Liver (tissue), 9 donors: ENCODE results near the gene ALG12. TPM values are rescaled to one million over a fixed set of nuclear protein-coding genes. Genes with fewer than 3 reads are reported as not detected.

Experiments used
- DNase-seq: peaks from one replicate; pipeline ENCODE4 v3.0.0-alpha.2; 2017; ENCODE audit warnings: low spot score
- H3K27ac ChIP-seq, 2 donors: one replicate each; pipeline ENCODE4 v1.7.0; 2013; ENCODE audit warnings: inconsistent platforms in 2 of 2, low read length in 2 of 2, control low read depth in 1 of 2, low read depth in 1 of 2, mild to moderate bottlenecking in 1 of 2
- H3K27me3 ChIP-seq, 4 donors: one replicate each; pipeline versions ENCODE4 v1.6.1 to v1.7.0; 2013; ENCODE audit warnings: low read length in 3 of 4, inconsistent platforms in 1 of 4, mild to moderate bottlenecking in 1 of 4, moderate library complexity in 1 of 4; ENCODE audit not compliant: control insufficient read depth in 4 of 4, insufficient read depth in 4 of 4
- H3K36me3 ChIP-seq, 4 donors: one replicate each; pipeline versions ENCODE4 v1.6.1 to v1.7.0; 2013; ENCODE audit warnings: low read length in 3 of 4, mild to moderate bottlenecking in 3 of 4, low read depth in 1 of 4, moderate library complexity in 1 of 4; ENCODE audit not compliant: control insufficient read depth in 4 of 4, insufficient read depth in 3 of 4
- H3K4me1 ChIP-seq, 4 donors: one replicate each; pipeline versions ENCODE4 v1.6.1 to v1.7.0; 2013; ENCODE audit warnings: low read length in 3 of 4, mild to moderate bottlenecking in 3 of 4, moderate library complexity in 1 of 4; ENCODE audit not compliant: control insufficient read depth in 4 of 4, insufficient read depth in 4 of 4
- H3K4me3 ChIP-seq, 3 donors: one replicate each; pipeline versions ENCODE4 v1.6.1 to v1.7.0; 2013; ENCODE audit warnings: low read length in 3 of 3, control low read depth in 1 of 3, low read depth in 1 of 3, mild to moderate bottlenecking in 1 of 3
- H3K9ac ChIP-seq, 2 donors: one replicate each; pipeline ENCODE4 v1.7.0; 2013; ENCODE audit warnings: low read length in 2 of 2, mild to moderate bottlenecking in 2 of 2, moderate library complexity in 2 of 2, control low read depth in 1 of 2, low read depth in 1 of 2
- H3K9me3 ChIP-seq, 4 donors: one replicate each; pipeline versions ENCODE4 v1.6.1 to v1.7.0; 2013; ENCODE audit warnings: low read length in 3 of 4; ENCODE audit not compliant: control insufficient read depth in 4 of 4
- ATF3 ChIP-seq: IDR thresholded peaks from 2 replicates; pipeline ENCODE4 v1.6.1; 2016; ENCODE audit warnings: antibody characterized with exemption
- CTCF ChIP-seq: fragments of 150-350 bp; IDR thresholded peaks from 2 replicates; pipeline ENCODE4 v1.5.1; 2017; ENCODE audit warnings: improper control_type of control experiment, low read depth, low read length; ENCODE audit not compliant: missing input control
- EGR1 ChIP-seq, 2 donors: IDR thresholded peaks; 2 replicates each; pipeline ENCODE4 v1.6.1; 2016 to 2018; ENCODE audit warnings: antibody characterized with exemption in 2 of 2, low read depth in 2 of 2
- FOXA1 ChIP-seq: IDR thresholded peaks from 2 replicates; pipeline ENCODE4 v1.6.1; 2016; ENCODE audit warnings: antibody characterized with exemption
- FOXA2 ChIP-seq: IDR thresholded peaks from 2 replicates; pipeline ENCODE4 v1.6.1; 2016; ENCODE audit warnings: antibody characterized with exemption
- HNF4G ChIP-seq: IDR thresholded peaks from 2 replicates; pipeline ENCODE4 v1.6.1; 2016; ENCODE audit warnings: antibody characterized with exemption
- JUND ChIP-seq, 2 donors: IDR thresholded peaks; 2 replicates each; pipeline ENCODE4 v1.6.1; 2016; ENCODE audit warnings: antibody characterized with exemption in 2 of 2
- MAX ChIP-seq: IDR thresholded peaks from 2 replicates; pipeline ENCODE4 v1.6.1; 2016; ENCODE audit warnings: antibody characterized with exemption
- RAD21 ChIP-seq, 2 donors: IDR thresholded peaks; 2 replicates each; pipeline ENCODE4 v1.6.1; 2016; ENCODE audit warnings: antibody characterized with exemption in 2 of 2, mild to moderate bottlenecking in 2 of 2
- RXRA ChIP-seq, 2 donors: IDR thresholded peaks; 2 replicates each; pipeline ENCODE4 v1.6.1; 2017 to 2018; ENCODE audit warnings: antibody characterized with exemption in 2 of 2, mild to moderate bottlenecking in 1 of 2
- SP1 ChIP-seq: IDR thresholded peaks from 2 replicates; pipeline ENCODE4 v1.6.1; 2018; ENCODE audit warnings: antibody characterized with exemption, mild to moderate bottlenecking
- TAF1 ChIP-seq: conservative IDR thresholded peaks from 2 replicates; pipeline ENCODE4 v1.6.1; 2016; ENCODE audit warnings: antibody characterized with exemption, mild to moderate bottlenecking
- YY1 ChIP-seq: IDR thresholded peaks from 2 replicates; pipeline ENCODE4 v1.6.1; 2016; ENCODE audit warnings: antibody characterized with exemption, mild to moderate bottlenecking
- ZBTB33 ChIP-seq: IDR thresholded peaks from 2 replicates; pipeline ENCODE4 v1.6.1; 2016; ENCODE audit warnings: antibody characterized with exemption
- WGBS: extraction: QIAGEN DNeasy Blood & Tissue Kit; methylation state at CpG from one replicate; pipeline ENCODE4 v1.1.7; 2013; 5-methylcytosine and 5-hydroxymethylcytosine counted together
- polyA plus RNA-seq, 2 donors: library from polyadenylated mRNA; stranded (reverse) in 1 of 2; unstranded in 1 of 2; fragments of 200-250 nt in 1 of 2; fragments of >200 nt in 1 of 2; fragmentation: Nextera tagmentation in 1 of 2; extraction: Ambion mirVana in 1 of 2; gene quantifications; one replicate each; pipeline versions ENCODE4 v1.2.1 to v1.2.3, GENCODE V29; 2013 to 2015
- total RNA-seq, 2 donors: library from RNA; depleted of rRNA; stranded (reverse); fragments of >200 nt; gene quantifications; one replicate each; pipeline ENCODE4 v1.2.3, GENCODE V29; 2014
- donor health status: healthy.
- donor health status: healthy.
- donor health status: healthy.
- donor health status: healthy.
- donor health status: healthy.

Gene ALG12
- total and polyA plus RNA-seq, 4 donors = 10.4 to 20.2 (median 14.0) TPM

DNA sequence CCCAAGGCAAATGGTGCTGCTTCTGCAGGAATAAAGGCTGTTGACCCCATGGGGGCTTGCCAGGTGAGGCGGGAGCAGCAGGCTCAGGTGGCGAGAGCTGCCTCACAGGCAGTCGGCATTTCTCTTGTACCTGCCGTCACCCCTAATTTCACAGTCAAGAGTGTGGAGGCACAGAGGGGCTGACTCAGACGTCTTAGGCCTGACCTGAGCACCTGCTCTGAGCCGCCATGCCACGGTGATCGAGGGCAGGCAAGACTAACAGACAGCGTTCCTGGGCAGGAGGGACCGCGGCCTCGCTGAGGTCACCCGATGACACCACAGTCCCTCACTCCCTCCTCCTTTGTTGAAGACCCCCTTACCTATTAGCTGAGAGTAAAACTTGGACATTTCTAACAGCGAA lies 5.2 kb downstream of the ALG12 start:
- WGBS = 84% methylated on average over 14 of the region's 14 CpGs
- TF ChIP-seq HNF4G (no peak), CTCF (no peak), YY1 (no peak), RAD21 (IDR thresholded peaks at IDR 0.05) (no peak), ATF3 (no peak), EGR1 (IDR thresholded peaks at IDR 0.05; ENCODE audit: low read depth in 2 of 2) (no peak), FOXA2 (no peak), JUND (IDR thresholded peaks at IDR 0.05) (no peak), TAF1 (no peak), SP1 (no peak)
- H3K36me3 ChIP-seq = peaks cover 6 to 30% (median 9%) of the 10 kb centered on the region in 4 donors

GRCh38 chr22:49911881-49912625 lies 6.2 kb downstream of the ALG12 start:
- Histone ChIP-seq H3K9me3 (no peaks in the 10 kb centered on the region), H3K4me3 (no peak overlapping the region), H3K36me3 (peaks cover 10 to 39% (median 13%) of the 10 kb centered on the region in 4 donors), H3K27ac (no peak overlapping the region), H3K27me3 (no peaks in the 10 kb centered on the region), H3K4me1 (peaks cover 0 to 4% (median 2%) of the 10 kb centered on the region in 4 donors), H3K9ac (no peak overlapping the region)
- WGBS = 90% methylated on average over 30 of the region's 30 CpGs
- no peak for DNase-seq
- TF ChIP-seq FOXA1 (no peak), RXRA (IDR thresholded peaks at IDR 0.05) (no peak), HNF4G (no peak), ZBTB33 (no peak), MAX (no peak)

More for the DNA sequence above, 5.2 kb downstream of the ALG12 start:
- Histone ChIP-seq H3K4me1 (peaks cover 0 to 9% (median 3%) of the 10 kb centered on the region in 4 donors), H3K9me3 (no peaks in the 10 kb centered on the region), H3K9ac (no peak overlapping the region), H3K27me3 (no peaks in the 10 kb centered on the region), H3K27ac (no peak overlapping the region), H3K4me3 (no peak overlapping the region)
- DNase-seq = no peak
